GM19193 (cell line): ENCODE data around the gene CEP72.

Source experiments
- POLR2A ChIP-seq: IDR thresholded peaks from 4 replicates; pipeline ENCODE4 v1.6.1; 2011; ENCODE audit not compliant: insufficient read depth, insufficient read length; ENCODE audit errors: extremely low read depth

The CEP72 gene

GRCh38 chr5:588406-588995 lies 23.6 kb upstream of the CEP72 start:
- TF ChIP-seq POLR2A: no peak

GRCh38 chr5:589173-589572 lies 23.0 kb upstream of the CEP72 start:
- TF ChIP-seq POLR2A: no peak

GRCh38 chr5:589588-589987 lies 22.6 kb upstream of the CEP72 start:
- no peak for TF ChIP-seq POLR2A

GRCh38 chr5:590346-590745 lies 21.8 kb upstream of the CEP72 start:
- no peak for TF ChIP-seq POLR2A

- no peak for TF ChIP-seq POLR2A
Measured at GRCh38 chr5:591746-592145, 20.4 kb upstream of the CEP72 start.

GRCh38 chr5:592158-592557 lies 20.0 kb upstream of the CEP72 start:
- no peak for TF ChIP-seq POLR2A

- no peak for TF ChIP-seq POLR2A
Measured at GRCh38 chr5:593511-593910, 18.6 kb upstream of the CEP72 start.

- no peak for TF ChIP-seq POLR2A
Measured at GRCh38 chr5:594226-594860, 17.8 kb upstream of the CEP72 start.

- no peak for TF ChIP-seq POLR2A
Measured at GRCh38 chr5:595285-595875, 16.8 kb upstream of the CEP72 start.

- TF ChIP-seq POLR2A: no peak
Measured at GRCh38 chr5:597871-598563, 14.1 kb upstream of the CEP72 start.

GRCh38 chr5:598564-598890 lies 13.6 kb upstream of the CEP72 start:
- no peak for TF ChIP-seq POLR2A

GRCh38 chr5:600886-601541 lies 11.1 kb upstream of the CEP72 start:
- TF ChIP-seq POLR2A: no peak

- TF ChIP-seq POLR2A: no peak
Measured at GRCh38 chr5:601771-602465, 10.2 kb upstream of the CEP72 start.

GRCh38 chr5:602466-603035 lies 9.6 kb upstream of the CEP72 start:
- TF ChIP-seq POLR2A: no peak
